ENCODE measurements around the gene S100PBP.

- no peak for TF ChIP-seq CTCF (IDR thresholded peaks at IDR 0.05; ENCODE audit: extremely low read depth in 1 of 2, insufficient read depth in 1 of 2, low read depth in 1 of 2, low read length in 2 of 2)
- no peak for TF ChIP-seq POLR2AphosphoS5 (IDR thresholded peaks at IDR 0.05; ENCODE audit: insufficient read depth, low read depth, low read length)
- TF ChIP-seq, protein P1, sequence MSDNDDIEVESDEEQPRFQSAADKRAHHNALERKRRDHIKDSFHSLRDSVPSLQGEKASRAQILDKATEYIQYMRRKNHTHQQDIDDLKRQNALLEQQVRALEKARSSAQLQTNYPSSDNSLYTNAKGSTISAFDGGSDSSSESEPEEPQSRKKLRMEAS (IDR thresholded peaks at IDR 0.05; ENCODE audit: insufficient read depth, insufficient read length): no peak
- no peak for TF ChIP-seq EZH2 (IDR thresholded peaks at IDR 0.05; ENCODE audit: borderline replicate concordance, low read depth, low read length, severe bottlenecking)
- TF ChIP-seq POLR2A (IDR thresholded peaks at IDR 0.05; ENCODE audit: low read depth, low read length): no peak
- TF ChIP-seq JUN (IDR thresholded peaks at IDR 0.05; ENCODE audit: borderline replicate concordance, insufficient read depth, insufficient read length, low read depth): no peak
- TF ChIP-seq GATA2 (IDR thresholded peaks at IDR 0.05; ENCODE audit: insufficient read depth, insufficient read length, low read depth, low read length): no peak
- TF ChIP-seq MYC (IDR thresholded peaks at IDR 0.05; ENCODE audit: low read depth, low read length): no peak
- no peak for TF ChIP-seq FOS (IDR thresholded peaks at IDR 0.05; ENCODE audit: borderline replicate concordance, insufficient read depth, low read length)
Observed at GRCh38 chr1:32791881-32792280, 25.6 kb upstream of the S100PBP start.
